GM23338 (cell line): ENCODE measurements around the gene FBXL17. TPM values are rescaled to one million over a fixed set of nuclear protein-coding genes. Genes with fewer than 3 reads are reported as not detected.
A peak's percentile ranks its signal among the peaks of the same experiment; 100 is the strongest.

ENCODE experiments used
- ATAC-seq: fragments of 200-7000 bp; cut with Tn5 transposase; 3 replicates; pipeline ENCODE4 v1.9.1; 2020
- DNase-seq: peaks from one replicate; pipeline ENCODE4 v3.0.0-alpha.2; 2015; ENCODE audit warnings: low spot score
- H2AFZ ChIP-seq: fragments of 200-600 bp; sonication (generic); 2 replicates; pipeline ENCODE4 v1.8.0; 2016; ENCODE audit warnings: antibody characterized with exemption, mild to moderate bottlenecking, moderate library complexity
- H3F3A ChIP-seq: fragments of 200-600 bp; sonication (generic); replicated peaks from 2 replicates; pipeline ENCODE4 v1.8.0; 2017; ENCODE audit warnings: antibody characterized with exemption, mixed run types, low read depth
- H3K27ac ChIP-seq: fragments of 200-600 bp; sonication (generic); 2 replicates; pipeline ENCODE4 v1.6.1; 2016; ENCODE audit warnings: low read depth
- H3K27me3 ChIP-seq: fragments of 200-600 bp; sonication (generic); 2 replicates; pipeline ENCODE4 v1.8.0; 2016; ENCODE audit warnings: mild to moderate bottlenecking, mixed run types, moderate library complexity; ENCODE audit not compliant: insufficient read depth
- H3K36me3 ChIP-seq: fragments of 200-600 bp; sonication (generic); 2 replicates; pipeline ENCODE4 v1.8.0; 2016; ENCODE audit warnings: mild to moderate bottlenecking; ENCODE audit not compliant: insufficient read depth
- H3K4me1 ChIP-seq: fragments of 200-600 bp; sonication (generic); 2 replicates; pipeline ENCODE4 v1.8.0; 2016; ENCODE audit warnings: mild to moderate bottlenecking, moderate library complexity; ENCODE audit not compliant: insufficient read depth
- H3K4me2 ChIP-seq: fragments of 200-600 bp; sonication (generic); 2 replicates; pipeline ENCODE4 v1.7.1; 2017; ENCODE audit warnings: mixed run types
- H3K4me3 ChIP-seq: fragments of 200-600 bp; sonication (generic); 2 replicates; pipeline ENCODE4 v1.6.1; 2016; ENCODE audit warnings: mixed run types
- H3K79me2 ChIP-seq: fragments of 200-600 bp; sonication (generic); replicated peaks from 2 replicates; pipeline ENCODE4 v1.8.0; 2017; ENCODE audit warnings: mild to moderate bottlenecking; ENCODE audit not compliant: insufficient read depth
- H3K9me2 ChIP-seq: fragments of 200-600 bp; sonication (generic); 2 replicates; pipeline ENCODE4 v1.8.0; 2017; ENCODE audit not compliant: insufficient read depth
- H4K20me1 ChIP-seq: fragments of 200-600 bp; sonication (generic); replicated peaks from 2 replicates; pipeline ENCODE4 v1.8.0; 2017; ENCODE audit warnings: mild to moderate bottlenecking; ENCODE audit not compliant: insufficient read depth
- H3K27ac Mint-ChIP-seq: 2 replicates; pipeline ENCODE4 v1.8.0; 2020; ENCODE audit warnings: inconsistent platforms, mild to moderate bottlenecking, moderate library complexity, mixed read lengths
- H3K27me3 Mint-ChIP-seq: 3 replicates; pipeline ENCODE4 v1.8.0; 2022; ENCODE audit warnings: low read depth, mild to moderate bottlenecking, moderate library complexity, mixed read lengths, inconsistent platforms; ENCODE audit not compliant: insufficient read depth, poor library complexity
- H3K36me3 Mint-ChIP-seq: 3 replicates; pipeline ENCODE4 v1.8.0; 2021; ENCODE audit warnings: low read depth, mild to moderate bottlenecking, inconsistent platforms, moderate library complexity, mixed read lengths
- H3K4me1 Mint-ChIP-seq: 3 replicates; pipeline ENCODE4 v1.8.0; 2020; ENCODE audit warnings: mild to moderate bottlenecking, inconsistent platforms, mixed read lengths
- H3K4me3 Mint-ChIP-seq: 3 replicates; pipeline ENCODE4 v1.8.0; 2021; ENCODE audit warnings: moderate library complexity, mild to moderate bottlenecking, inconsistent platforms, mixed read lengths
- H3K9me3 Mint-ChIP-seq: 3 replicates; pipeline ENCODE4 v1.8.0; 2020; ENCODE audit warnings: moderate library complexity, mild to moderate bottlenecking, inconsistent platforms, mixed read lengths
- CREB1 ChIP-seq: fragments of 250-450 bp; sonication (Bioruptor Pico); IDR thresholded peaks from 2 replicates; pipeline ENCODE4 v1.5.0; 2020; ENCODE audit warnings: low read depth, mild to moderate bottlenecking, moderate library complexity
- CTCF ChIP-seq, 2 experiments: fragments of 200-600 bp in 1 of 2; sonication (generic) in 1 of 2; conservative IDR thresholded peaks; 2 replicates each; pipeline versions ENCODE4 v1.5.1 to v1.6.1; 2016 to 2017; ENCODE audit warnings: antibody characterized with exemption in 2 of 2, low read depth in 2 of 2, mild to moderate bottlenecking in 2 of 2, moderate library complexity in 1 of 2
- EZH2 ChIP-seq: fragments of 200-600 bp; sonication (generic); IDR thresholded peaks from one replicate; pipeline ENCODE4 v1.8.0; 2017; ENCODE audit warnings: antibody characterized with exemption, mild to moderate bottlenecking, low read depth; ENCODE audit not compliant: unreplicated experiment
- EZH2phosphoT487 ChIP-seq: fragments of 200-600 bp; sonication (generic); IDR thresholded peaks from one replicate; pipeline ENCODE4 v1.8.1; 2018; ENCODE audit warnings: antibody characterized with exemption; ENCODE audit not compliant: unreplicated experiment
- JUNB ChIP-seq: IDR thresholded peaks from one replicate; pipeline ENCODE4 v1.6.1; 2016; ENCODE audit warnings: antibody characterized with exemption; ENCODE audit not compliant: unreplicated experiment
- NANOG ChIP-seq: IDR thresholded peaks from 2 replicates; pipeline ENCODE4 v1.6.1; 2016; ENCODE audit warnings: antibody characterized with exemption, borderline replicate concordance
- POLR2AphosphoS5 ChIP-seq: IDR thresholded peaks from 2 replicates; pipeline ENCODE4 v1.6.1; 2016; ENCODE audit warnings: antibody characterized with exemption, low read depth
- STAT1 ChIP-seq: IDR thresholded peaks from one replicate; pipeline ENCODE4 v1.6.1; 2016; ENCODE audit warnings: antibody characterized with exemption; ENCODE audit not compliant: unreplicated experiment
- ZNF114 ChIP-seq: fragments of 250-450 bp; sonication (Bioruptor Pico); IDR thresholded peaks from 2 replicates; pipeline ENCODE4 v1.5.0; 2020; ENCODE audit warnings: mild to moderate bottlenecking, moderate library complexity
- ZNF331 ChIP-seq: fragments of 250-450 bp; sonication (Bioruptor Pico); IDR thresholded peaks from 2 replicates; pipeline ENCODE4 v1.5.0; 2020; ENCODE audit warnings: low read depth, mild to moderate bottlenecking, moderate library complexity
- polyA plus RNA-seq: library from polyadenylated mRNA; unstranded; fragments of >200 nt; fragmentation: Nextera tagmentation; extraction: Ambion mirVana; gene quantifications from 2 replicates; pipeline ENCODE4 v1.2.1, GENCODE V29; 2016
- total RNA-seq: library from RNA; depleted of rRNA; stranded (reverse); fragments of >200 nt; shearing (Covaris generic); gene quantifications from 2 replicates; pipeline ENCODE4 v1.2.3, GENCODE V29; 2014
- TF ChIP-seq, protein P1 (sequence below): IDR thresholded peaks from one replicate; pipeline ENCODE4 v1.6.1; 2018; ENCODE audit warnings: antibody characterized with exemption; ENCODE audit not compliant: unreplicated experiment
- TF ChIP-seq, protein P2 (sequence below): IDR thresholded peaks from 2 replicates; pipeline ENCODE4 v1.6.1; 2016; ENCODE audit warnings: antibody characterized with exemption
- TF ChIP-seq, protein P3 (sequence below): fragments of 250-450 bp; sonication (Bioruptor Pico); IDR thresholded peaks from 2 replicates; pipeline ENCODE4 v1.5.0; 2020; ENCODE audit warnings: mild to moderate bottlenecking, moderate library complexity

The FBXL17 gene
- total and polyA plus RNA-seq, 2 experiments from 2014 or later, result 2.0 to 2.7 TPM

DNA sequence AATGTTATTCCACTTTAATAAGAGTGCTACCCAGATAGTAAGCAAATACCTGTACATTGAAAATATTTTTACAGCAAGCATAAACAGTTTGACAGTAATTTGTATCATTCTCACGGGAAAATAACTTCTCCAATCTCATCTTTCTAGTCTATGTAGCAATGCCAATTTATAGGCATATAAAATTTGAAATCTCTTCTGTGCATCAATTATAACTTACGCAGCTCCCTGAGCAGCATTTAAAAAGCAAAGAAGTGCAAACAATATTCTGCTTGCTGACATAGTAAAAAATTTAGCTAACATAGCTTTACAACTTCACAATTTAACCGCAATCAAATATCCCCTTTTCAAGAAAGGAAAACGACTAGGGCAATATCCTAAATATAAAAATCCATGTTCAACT lies 257.3 kb downstream of the FBXL17 start:
- Histone ChIP-seq H2AFZ (no peak overlapping the region), H4K20me1 (no peaks in the 10 kb centered on the region), H3K27ac (no peak overlapping the region), H3K9me2 (no peaks in the 10 kb centered on the region), H3K4me2 (peak overlapping the region; percentile 14; the same call in 1 of the 2 replicates), H3K79me2 (no peaks in the 10 kb centered on the region), H3K4me1 (peaks cover 24% of the 10 kb centered on the region), H3K27me3 (no peaks in the 10 kb centered on the region), H3K4me3 (no peak overlapping the region), H3F3A (no peaks in the 10 kb centered on the region), H3K36me3 (no peaks in the 10 kb centered on the region)
- no peak for DNase-seq
- Mint-ChIP-seq H3K27ac (no peak overlapping the region), H3K36me3 (no peaks in the 10 kb centered on the region), H3K27me3 (peaks cover 3% of the 10 kb centered on the region), H3K4me3 (no peak overlapping the region), H3K9me3 (no peaks in the 10 kb centered on the region), H3K4me1 (peaks cover 23% of the 10 kb centered on the region)
- no peak for TF ChIP-seq STAT1
- no peak for TF ChIP-seq NANOG
- no peak for TF ChIP-seq ZNF114 (CRISPR knock-in tag)
- TF ChIP-seq EZH2phosphoT487, result no peak
- TF ChIP-seq, protein P1, sequence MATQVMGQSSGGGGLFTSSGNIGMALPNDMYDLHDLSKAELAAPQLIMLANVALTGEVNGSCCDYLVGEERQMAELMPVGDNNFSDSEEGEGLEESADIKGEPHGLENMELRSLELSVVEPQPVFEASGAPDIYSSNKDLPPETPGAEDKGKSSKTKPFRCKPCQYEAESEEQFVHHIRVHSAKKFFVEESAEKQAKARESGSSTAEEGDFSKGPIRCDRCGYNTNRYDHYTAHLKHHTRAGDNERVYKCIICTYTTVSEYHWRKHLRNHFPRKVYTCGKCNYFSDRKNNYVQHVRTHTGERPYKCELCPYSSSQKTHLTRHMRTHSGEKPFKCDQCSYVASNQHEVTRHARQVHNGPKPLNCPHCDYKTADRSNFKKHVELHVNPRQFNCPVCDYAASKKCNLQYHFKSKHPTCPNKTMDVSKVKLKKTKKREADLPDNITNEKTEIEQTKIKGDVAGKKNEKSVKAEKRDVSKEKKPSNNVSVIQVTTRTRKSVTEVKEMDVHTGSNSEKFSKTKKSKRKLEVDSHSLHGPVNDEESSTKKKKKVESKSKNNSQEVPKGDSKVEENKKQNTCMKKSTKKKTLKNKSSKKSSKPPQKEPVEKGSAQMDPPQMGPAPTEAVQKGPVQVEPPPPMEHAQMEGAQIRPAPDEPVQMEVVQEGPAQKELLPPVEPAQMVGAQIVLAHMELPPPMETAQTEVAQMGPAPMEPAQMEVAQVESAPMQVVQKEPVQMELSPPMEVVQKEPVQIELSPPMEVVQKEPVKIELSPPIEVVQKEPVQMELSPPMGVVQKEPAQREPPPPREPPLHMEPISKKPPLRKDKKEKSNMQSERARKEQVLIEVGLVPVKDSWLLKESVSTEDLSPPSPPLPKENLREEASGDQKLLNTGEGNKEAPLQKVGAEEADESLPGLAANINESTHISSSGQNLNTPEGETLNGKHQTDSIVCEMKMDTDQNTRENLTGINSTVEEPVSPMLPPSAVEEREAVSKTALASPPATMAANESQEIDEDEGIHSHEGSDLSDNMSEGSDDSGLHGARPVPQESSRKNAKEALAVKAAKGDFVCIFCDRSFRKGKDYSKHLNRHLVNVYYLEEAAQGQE, result no peak
- no peak for TF ChIP-seq POLR2AphosphoS5
- no peak for TF ChIP-seq CTCF (conservative IDR thresholded peaks at IDR 0.05; ENCODE audit: low read depth in 2 of 2)
- no peak for TF ChIP-seq JUNB
- TF ChIP-seq, protein P2, sequence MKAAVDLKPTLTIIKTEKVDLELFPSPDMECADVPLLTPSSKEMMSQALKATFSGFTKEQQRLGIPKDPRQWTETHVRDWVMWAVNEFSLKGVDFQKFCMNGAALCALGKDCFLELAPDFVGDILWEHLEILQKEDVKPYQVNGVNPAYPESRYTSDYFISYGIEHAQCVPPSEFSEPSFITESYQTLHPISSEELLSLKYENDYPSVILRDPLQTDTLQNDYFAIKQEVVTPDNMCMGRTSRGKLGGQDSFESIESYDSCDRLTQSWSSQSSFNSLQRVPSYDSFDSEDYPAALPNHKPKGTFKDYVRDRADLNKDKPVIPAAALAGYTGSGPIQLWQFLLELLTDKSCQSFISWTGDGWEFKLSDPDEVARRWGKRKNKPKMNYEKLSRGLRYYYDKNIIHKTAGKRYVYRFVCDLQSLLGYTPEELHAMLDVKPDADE, result no peak
- no peak for TF ChIP-seq EZH2
- TF ChIP-seq, protein P3, sequence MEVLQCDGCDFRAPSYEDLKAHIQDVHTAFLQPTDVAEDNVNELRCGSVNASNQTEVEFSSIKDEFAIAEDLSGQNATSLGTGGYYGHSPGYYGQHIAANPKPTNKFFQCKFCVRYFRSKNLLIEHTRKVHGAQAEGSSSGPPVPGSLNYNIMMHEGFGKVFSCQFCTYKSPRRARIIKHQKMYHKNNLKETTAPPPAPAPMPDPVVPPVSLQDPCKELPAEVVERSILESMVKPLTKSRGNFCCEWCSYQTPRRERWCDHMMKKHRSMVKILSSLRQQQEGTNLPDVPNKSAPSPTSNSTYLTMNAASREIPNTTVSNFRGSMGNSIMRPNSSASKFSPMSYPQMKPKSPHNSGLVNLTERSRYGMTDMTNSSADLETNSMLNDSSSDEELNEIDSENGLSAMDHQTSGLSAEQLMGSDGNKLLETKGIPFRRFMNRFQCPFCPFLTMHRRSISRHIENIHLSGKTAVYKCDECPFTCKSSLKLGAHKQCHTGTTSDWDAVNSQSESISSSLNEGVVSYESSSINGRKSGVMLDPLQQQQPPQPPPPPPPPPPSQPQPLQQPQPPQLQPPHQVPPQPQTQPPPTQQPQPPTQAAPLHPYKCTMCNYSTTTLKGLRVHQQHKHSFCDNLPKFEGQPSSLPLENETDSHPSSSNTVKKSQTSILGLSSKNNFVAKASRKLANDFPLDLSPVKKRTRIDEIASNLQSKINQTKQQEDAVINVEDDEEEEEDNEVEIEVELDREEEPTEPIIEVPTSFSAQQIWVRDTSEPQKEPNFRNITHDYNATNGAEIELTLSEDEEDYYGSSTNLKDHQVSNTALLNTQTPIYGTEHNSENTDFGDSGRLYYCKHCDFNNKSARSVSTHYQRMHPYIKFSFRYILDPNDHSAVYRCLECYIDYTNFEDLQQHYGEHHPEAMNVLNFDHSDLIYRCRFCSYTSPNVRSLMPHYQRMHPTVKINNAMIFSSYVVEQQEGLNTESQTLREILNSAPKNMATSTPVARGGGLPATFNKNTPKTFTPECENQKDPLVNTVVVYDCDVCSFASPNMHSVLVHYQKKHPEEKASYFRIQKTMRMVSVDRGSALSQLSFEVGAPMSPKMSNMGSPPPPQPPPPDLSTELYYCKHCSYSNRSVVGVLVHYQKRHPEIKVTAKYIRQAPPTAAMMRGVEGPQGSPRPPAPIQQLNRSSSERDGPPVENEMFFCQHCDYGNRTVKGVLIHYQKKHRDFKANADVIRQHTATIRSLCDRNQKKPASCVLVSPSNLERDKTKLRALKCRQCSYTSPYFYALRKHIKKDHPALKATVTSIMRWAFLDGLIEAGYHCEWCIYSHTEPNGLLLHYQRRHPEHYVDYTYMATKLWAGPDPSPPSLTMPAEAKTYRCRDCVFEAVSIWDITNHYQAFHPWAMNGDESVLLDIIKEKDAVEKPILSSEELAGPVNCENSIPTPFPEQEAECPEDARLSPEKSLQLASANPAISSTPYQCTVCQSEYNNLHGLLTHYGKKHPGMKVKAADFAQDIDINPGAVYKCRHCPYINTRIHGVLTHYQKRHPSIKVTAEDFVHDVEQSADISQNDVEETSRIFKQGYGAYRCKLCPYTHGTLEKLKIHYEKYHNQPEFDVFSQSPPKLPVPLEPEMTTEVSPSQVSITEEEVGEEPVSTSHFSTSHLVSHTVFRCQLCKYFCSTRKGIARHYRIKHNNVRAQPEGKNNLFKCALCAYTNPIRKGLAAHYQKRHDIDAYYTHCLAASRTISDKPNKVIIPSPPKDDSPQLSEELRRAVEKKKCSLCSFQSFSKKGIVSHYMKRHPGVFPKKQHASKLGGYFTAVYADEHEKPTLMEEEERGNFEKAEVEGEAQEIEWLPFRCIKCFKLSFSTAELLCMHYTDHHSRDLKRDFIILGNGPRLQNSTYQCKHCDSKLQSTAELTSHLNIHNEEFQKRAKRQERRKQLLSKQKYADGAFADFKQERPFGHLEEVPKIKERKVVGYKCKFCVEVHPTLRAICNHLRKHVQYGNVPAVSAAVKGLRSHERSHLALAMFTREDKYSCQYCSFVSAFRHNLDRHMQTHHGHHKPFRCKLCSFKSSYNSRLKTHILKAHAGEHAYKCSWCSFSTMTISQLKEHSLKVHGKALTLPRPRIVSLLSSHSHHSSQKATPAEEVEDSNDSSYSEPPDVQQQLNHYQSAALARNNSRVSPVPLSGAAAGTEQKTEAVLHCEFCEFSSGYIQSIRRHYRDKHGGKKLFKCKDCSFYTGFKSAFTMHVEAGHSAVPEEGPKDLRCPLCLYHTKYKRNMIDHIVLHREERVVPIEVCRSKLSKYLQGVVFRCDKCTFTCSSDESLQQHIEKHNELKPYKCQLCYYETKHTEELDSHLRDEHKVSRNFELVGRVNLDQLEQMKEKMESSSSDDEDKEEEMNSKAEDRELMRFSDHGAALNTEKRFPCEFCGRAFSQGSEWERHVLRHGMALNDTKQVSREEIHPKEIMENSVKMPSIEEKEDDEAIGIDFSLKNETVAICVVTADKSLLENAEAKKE, result no peak
- no peak for TF ChIP-seq ZNF331 (CRISPR knock-in tag)
- TF ChIP-seq CREB1, result no peak
- no peak for ATAC-seq
